NCI-H1417 treated with DMSO at 0.1 percent for 48 hours (cell line): ENCODE measurements around the gene AZGP1.
"Not testable (repeated sequence)": the region's sequence is repeated elsewhere in the genome, so short reads cannot be mapped to it uniquely, and the experiment has no call there.

Source experiments
- DNase-seq: peaks from one replicate; lab custom pipeline; 2025; lab: John Stamatoyannopoulos, UW

The AZGP1 gene

GRCh38 chr7:99997545-99998137 lies 21.8 kb upstream of the AZGP1 start:
- DNase-seq, result no peak

GRCh38 chr7:99996755-99997544 lies 21.1 kb upstream of the AZGP1 start:
- DNase-seq, result no peak

GRCh38 chr7:99994819-99995218 lies 19.0 kb upstream of the AZGP1 start:
- DNase-seq, result no peak

- DNase-seq, result no peak
These were observed 16.7 kb upstream of the AZGP1 start for GRCh38 chr7:99992330-99993038.

- DNase-seq, result not testable (repeated sequence)
These were observed 15.7 kb upstream of the AZGP1 start for GRCh38 chr7:99991543-99991942.

GRCh38 chr7:99990460-99990852 lies 14.6 kb upstream of the AZGP1 start:
- no peak for DNase-seq

GRCh38 chr7:99987846-99988245 lies 12.0 kb upstream of the AZGP1 start:
- DNase-seq, result no peak

GRCh38 chr7:99987306-99987705 lies 11.5 kb upstream of the AZGP1 start:
- not testable (repeated sequence) for DNase-seq

- DNase-seq, result no peak
These were observed 8.8 kb upstream of the AZGP1 start for GRCh38 chr7:99984593-99984992.

- DNase-seq, result not testable (repeated sequence)
These were observed 5.2 kb upstream of the AZGP1 start for GRCh38 chr7:99981066-99981465.

- DNase-seq, result not testable (repeated sequence)
These were observed 4.6 kb upstream of the AZGP1 start for GRCh38 chr7:99980448-99980872.

GRCh38 chr7:99979814-99980225 lies 4.0 kb upstream of the AZGP1 start:
- DNase-seq, result not testable (repeated sequence)

GRCh38 chr7:99976626-99977025 lies 795 bp upstream of the AZGP1 start:
- no peak for DNase-seq

GRCh38 chr7:99974681-99975080 lies 1.1 kb downstream of the AZGP1 start:
- DNase-seq, result no peak

- not testable (repeated sequence) for DNase-seq
These were observed 2.0 kb downstream of the AZGP1 start for GRCh38 chr7:99973817-99974216.

GRCh38 chr7:99971242-99971641 lies 4.6 kb downstream of the AZGP1 start:
- DNase-seq, result no peak

GRCh38 chr7:99969813-99970212 lies 6.0 kb downstream of the AZGP1 start:
- not testable (repeated sequence) for DNase-seq

- no peak for DNase-seq
These were observed 6.5 kb downstream of the AZGP1 start for GRCh38 chr7:99969298-99969697.

GRCh38 chr7:99958564-99959227 lies 17.1 kb downstream of the AZGP1 start:
- no peak for DNase-seq

GRCh38 chr7:99955247-99955646 lies 20.6 kb downstream of the AZGP1 start:
- DNase-seq, result no peak

GRCh38 chr7:99954643-99955042 lies 21.2 kb downstream of the AZGP1 start:
- DNase-seq, result not testable (repeated sequence)

- DNase-seq, result no peak
These were observed 22.2 kb downstream of the AZGP1 start for GRCh38 chr7:99953649-99954048.
